ENCODE results near the gene TNK2.
A peak's percentile ranks its signal among the peaks of the same experiment; 100 is the strongest.
"Not testable (repeated sequence)": the region's sequence is repeated elsewhere in the genome, so short reads cannot be mapped to it uniquely, and the experiment has no call there.

Gene TNK2

DNA sequence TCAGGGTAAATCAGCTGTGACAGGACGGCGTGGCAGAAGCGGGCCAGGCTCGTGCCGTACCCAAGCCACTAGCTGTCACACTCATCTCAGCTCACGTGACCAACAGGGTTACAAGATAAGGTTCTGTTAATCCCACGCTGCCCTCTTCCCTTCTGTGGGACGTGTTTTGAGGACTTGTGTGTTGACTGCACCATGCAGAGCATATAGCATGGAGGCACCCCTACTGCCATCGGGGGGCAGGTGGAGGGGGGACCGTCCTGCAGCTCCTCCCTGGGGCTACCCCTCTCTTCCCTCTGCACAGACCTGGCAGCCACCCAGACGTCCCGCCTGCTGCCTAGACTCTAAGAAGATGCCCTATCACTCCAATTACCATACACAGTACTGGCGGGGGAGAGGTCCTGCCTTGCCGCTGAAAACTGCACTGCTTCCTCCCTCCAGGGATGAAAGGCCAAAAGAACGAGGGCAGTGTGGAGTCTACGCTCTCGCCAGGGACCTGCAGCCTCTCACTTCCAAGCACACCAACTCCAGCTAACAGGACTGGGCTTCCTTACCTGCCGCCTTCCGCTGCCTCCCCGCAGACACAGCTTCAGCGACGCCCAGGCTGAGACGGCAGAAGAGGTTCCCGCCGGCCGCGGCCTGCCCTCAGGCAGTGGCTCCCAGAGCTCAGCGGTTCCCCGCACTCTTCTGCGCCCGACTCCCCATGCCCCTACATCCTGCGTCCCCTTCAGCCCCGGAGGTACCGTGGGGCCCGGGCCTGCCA, at the start of gene TNK2:
TSS of gene TNK2 (minus strand) at position 618 of the 760 bp plus-strand sequence. CDS start 19,963 bp downstream, outside the sequence.
- TF ChIP-seq, protein P1, sequence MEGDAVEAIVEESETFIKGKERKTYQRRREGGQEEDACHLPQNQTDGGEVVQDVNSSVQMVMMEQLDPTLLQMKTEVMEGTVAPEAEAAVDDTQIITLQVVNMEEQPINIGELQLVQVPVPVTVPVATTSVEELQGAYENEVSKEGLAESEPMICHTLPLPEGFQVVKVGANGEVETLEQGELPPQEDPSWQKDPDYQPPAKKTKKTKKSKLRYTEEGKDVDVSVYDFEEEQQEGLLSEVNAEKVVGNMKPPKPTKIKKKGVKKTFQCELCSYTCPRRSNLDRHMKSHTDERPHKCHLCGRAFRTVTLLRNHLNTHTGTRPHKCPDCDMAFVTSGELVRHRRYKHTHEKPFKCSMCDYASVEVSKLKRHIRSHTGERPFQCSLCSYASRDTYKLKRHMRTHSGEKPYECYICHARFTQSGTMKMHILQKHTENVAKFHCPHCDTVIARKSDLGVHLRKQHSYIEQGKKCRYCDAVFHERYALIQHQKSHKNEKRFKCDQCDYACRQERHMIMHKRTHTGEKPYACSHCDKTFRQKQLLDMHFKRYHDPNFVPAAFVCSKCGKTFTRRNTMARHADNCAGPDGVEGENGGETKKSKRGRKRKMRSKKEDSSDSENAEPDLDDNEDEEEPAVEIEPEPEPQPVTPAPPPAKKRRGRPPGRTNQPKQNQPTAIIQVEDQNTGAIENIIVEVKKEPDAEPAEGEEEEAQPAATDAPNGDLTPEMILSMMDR (conservative IDR thresholded peaks at IDR 0.05; ENCODE audit: low read depth, low read length) = no peak
- no peak for DNase-seq (ENCODE audit: low read depth)
- H3K4me3 ChIP-seq (ENCODE audit: low read length) = peak within 1 kb of the TSS; percentile 44

DNA sequence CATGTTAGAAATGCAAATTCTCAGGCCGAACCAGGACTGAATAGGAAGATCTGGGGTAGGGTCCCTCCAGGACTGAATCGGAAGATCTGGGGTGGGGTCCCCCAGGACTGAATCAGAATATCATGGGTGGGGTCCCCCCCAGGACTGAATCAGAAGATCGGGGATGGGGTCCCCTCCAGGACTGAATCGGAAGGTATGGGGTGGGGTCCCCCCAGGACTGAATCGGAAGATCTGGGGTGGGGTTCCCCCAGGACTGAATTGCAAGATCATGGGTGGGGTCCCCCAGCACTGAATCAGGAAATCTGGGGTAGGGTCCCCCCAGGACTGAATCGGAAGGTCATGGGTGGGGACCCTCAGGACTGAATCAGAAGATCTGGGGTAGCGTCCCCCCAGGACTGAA, 48.2 kb upstream of the TNK2 start:
- no peak overlapping the region for H3K4me3 ChIP-seq (ENCODE audit: low read length)
- DNase-seq (ENCODE audit: low read depth) = no peak
- TF ChIP-seq, protein P1 (conservative IDR thresholded peaks at IDR 0.05; ENCODE audit: low read depth, low read length) = no peak

DNA sequence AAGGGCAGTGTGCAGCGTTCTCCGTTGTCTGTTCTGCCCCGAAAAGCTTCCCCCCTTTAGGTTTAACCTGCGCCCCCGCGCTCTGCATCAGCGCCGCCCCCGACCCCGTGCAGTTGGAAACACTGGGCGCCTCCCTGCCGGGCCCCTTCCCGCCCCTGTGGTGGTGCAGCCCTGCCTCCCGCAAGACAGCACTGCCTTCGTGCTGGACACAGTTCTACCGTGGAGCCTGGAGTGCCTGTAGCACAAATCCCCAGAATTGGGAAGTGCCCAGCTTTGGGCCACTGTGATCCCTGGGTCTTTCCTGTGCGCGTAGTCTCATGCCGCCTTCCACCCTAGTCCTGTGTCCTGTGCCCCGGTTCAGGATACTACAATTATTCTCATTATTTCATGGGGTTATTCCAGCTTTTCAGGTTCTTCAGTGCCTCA, 47.1 kb upstream of the TNK2 start:
- H3K4me3 ChIP-seq (ENCODE audit: low read length); DNase-seq (ENCODE audit: low read depth): not testable (repeated sequence)

DNA sequence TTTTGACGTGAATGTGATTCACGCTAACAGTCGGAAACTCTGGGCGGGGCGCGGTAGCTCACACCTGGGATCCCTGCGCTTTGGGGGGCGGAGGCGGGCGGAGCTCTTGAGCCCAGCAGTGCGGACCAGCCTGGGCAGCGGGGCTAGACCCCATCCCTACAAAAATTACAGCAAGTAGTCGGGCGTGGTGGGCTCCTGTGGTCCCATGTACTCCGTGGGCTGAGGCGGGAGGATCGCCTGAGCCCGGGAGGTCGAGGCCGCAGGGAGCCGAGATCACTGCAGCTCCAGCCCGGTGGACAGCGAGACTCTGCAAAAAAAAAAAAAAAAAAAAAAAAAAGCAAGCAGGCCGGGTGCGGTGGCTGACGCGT, 46.4 kb upstream of the TNK2 start:
- DNase-seq (ENCODE audit: low read depth) = not testable (repeated sequence)
- peak overlapping the region; percentile 44 for H3K4me3 ChIP-seq (ENCODE audit: low read length)

DNA sequence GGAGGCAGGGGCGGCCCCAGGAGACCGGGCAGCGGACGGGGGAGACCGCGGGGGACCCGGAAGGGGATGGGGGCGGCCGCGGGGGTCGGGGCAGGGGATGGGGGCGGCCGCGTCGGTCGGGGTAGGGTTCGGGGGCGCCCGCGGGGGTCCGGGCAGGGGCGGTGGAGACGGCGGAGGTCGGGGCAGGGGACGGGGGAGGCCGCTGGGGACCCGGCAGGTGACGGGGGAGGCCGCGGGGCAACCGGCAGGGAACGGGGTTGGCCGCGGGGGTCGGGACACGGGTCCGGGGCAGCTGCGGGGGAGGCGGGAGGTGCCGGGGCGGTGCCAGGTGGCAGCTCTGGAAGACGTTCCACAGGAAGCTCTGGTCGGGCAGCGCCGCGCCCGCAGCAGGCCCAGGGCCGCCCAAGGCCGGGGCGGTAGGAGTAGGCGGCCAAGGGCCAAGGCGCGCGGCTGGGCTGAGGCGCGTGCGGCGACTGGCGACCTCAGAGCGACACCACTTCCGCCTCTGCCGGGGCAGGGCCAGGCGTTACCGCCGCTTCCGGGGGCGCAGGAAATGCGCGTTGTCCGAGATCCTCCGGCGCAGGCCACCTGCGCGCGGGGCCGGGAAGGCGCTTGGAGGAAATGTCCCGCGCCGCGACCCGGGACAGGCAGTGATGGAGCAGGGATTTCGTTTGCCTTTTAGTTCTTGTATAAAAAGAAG, 45.9 kb upstream of the TNK2 start:
- peak; percentile 24 for DNase-seq (ENCODE audit: low read depth)

DNA sequence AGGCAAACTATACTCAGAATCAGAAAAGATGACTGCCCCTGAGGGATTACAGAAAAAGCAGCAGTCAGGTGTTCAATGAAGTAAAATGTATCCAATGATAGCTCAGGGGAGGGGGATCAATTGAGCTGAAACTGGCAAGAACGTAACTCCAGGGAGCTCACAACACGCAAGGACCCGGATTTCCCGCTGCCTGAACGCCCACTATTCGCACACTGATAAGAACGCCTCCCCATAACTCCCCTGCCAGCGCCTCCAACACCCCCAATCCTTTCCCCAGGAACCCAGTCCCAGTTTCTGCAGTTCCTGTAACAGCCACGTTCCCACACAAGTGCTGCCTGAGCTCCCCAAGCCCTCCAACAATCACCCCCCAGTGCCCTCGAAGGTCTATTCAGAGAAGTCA, 44.2 kb upstream of the TNK2 start:
- H3K4me3 ChIP-seq (ENCODE audit: low read length); DNase-seq (ENCODE audit: low read depth): not testable (repeated sequence)

More for the DNA sequence above, 45.9 kb upstream of the TNK2 start:
- H3K4me3 ChIP-seq (ENCODE audit: low read length) = peak overlapping the region; percentile 44

DNA sequence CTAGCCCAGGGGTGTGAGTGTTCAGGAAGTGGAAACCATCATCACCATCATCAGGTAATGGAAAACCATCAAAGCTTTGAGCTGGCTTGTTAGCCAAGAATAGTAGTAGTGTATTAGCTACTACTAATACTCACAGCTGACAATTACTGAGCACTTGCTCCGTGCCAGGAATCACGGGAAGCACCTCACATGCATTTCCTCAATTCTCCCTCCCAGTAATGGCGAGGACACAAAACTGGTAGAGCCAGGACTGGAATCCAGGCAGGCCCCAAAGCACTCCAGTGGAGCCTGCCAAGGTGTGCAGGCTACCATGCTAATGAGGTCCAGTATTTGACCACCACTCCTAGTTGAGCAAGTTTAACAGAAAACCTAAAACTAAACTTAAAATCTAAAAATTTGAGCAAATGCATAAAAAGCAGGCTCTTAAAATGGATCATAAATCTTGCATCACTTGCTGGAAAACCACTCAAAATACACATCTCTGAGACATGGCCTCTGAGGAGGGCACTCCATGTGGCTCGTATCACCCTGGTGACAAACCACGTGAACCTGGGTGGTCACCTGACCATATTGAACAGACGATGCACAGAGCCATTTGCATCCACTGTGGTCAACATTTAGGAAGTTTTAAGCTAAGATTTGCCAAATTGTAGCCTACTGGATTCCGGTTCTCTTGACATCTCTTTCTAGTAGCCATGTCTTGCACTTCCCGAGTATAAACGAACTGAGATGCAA, 43.3 kb upstream of the TNK2 start:
- not testable (repeated sequence) for DNase-seq (ENCODE audit: low read depth); H3K4me3 ChIP-seq (ENCODE audit: low read length)

DNA sequence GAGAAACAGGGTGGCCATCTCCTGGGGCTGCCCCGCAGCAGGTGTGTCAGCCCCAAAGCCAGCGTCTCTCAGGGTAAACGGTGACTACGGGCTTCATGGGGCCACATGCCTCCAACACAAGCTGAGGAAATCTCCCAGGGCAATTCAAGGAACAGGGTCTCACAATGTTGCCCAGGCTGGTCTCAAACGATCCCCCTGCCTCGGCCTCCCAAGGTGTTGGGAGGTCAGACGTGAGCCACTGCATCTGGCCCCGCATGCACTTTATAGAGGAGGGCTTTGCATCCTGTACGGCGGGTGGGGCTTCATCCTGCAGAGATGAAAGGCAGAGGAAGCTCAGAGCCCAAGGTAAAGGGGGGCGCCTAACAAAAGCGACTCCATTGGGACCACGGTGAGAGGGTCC, 42.4 kb upstream of the TNK2 start:
- DNase-seq (ENCODE audit: low read depth); H3K4me3 ChIP-seq (ENCODE audit: low read length): not testable (repeated sequence)

DNA sequence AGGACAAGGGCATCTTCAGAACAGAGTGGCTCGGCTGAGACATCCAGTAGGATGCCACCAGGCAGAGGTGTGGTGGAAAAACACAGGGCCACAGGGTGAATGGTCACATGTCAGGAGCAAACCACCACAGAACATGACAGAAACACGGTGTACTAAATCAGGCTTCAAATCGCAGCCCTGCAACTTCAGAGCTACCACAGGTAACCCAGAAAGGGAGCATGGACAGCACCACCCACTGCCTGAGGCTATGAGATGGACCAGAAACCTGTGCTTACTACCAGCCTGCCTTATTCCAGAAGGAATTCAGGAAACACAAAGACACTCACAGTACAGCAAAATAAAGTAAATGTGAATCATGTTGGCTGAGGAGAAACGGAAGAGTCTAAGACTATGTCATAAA, 41.8 kb upstream of the TNK2 start:
- not testable (repeated sequence) for H3K4me3 ChIP-seq (ENCODE audit: low read length); DNase-seq (ENCODE audit: low read depth)

DNA sequence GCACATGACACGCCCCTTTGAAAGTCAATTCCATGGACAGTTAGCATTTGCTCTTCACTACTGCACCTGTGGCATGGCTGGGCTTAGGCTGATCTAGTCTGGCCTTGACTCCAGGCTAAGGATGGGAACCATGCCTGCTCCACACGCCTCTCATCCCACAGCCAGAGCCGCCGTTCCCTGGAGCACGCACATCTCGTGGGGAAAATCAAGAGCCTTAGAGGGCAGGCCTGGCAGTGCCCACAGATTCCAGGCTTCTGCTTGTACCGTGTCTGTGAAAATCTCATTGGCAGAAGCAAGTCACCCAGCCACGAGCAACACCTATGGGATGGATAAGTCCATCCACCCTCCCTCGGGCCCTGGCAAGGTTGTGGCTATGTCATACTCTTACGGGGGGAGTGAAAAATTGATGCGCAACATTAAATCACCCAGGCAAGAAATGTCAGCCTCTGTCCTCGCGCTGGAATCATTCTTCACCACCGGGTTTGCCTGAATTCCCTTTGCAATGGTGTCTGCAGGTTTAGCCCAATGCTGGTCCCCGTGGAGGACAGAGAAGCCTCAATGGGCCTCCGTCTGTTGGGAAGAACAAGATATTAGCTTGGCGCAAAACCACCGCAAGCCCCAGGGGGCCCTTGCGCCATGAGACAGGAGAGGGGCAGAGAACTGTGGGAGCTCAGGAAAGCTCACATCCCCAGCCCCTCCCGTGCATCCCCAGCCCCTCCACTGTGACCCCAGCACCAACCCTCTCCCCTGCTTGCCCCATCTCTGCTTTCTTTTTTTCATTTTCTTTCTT, 38.8 kb upstream of the TNK2 start:
- DNase-seq (ENCODE audit: low read depth); H3K4me3 ChIP-seq (ENCODE audit: low read length): not testable (repeated sequence)

DNA sequence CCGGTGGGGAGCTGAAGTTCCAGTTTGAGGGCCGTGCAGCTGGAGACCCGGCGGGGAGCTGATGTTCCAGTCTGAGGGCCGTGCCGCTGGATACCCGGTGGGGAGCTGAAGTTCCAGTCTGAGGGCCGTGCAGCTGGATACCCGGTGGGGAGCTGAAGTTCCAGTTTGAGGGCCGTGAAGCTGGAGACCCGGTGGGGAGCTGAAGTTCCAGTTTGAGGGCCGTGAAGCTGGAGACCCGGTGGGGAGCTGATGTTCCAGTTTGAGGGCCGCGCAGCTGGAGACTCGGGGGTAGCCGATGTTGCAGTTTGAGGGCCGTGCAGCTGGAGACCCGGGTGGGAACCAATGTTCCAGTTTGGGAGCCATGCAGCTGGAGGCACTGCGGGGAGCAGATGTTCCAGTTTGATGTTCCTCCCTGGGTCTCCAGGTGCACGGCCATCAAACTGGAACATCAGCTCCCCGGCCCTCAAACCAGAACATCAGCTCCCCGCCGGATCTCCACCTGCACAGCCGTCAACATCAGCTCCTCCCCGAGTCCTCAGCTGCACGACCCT, 33.0 kb upstream of the TNK2 start:
- not testable (repeated sequence) for H3K4me3 ChIP-seq (ENCODE audit: low read length); DNase-seq (ENCODE audit: low read depth)

DNA sequence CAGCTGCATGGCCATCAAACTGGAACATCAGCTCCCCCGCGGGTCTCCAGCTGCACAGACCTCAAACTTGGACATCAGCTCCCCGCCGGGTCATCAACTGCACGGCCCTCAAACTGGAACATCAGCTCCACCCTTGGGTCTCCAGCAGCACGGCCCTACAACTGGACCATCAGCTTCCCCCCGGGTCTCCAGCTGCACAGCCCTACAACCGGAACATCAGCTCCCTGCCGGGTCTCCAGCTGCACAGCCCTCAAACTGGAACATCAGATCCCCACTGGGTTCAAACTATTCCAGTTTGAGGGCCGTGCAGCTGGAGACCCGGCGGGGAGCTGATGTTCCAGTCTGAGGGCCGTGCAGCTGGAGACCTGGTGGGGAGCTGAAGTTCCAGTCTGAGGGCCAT, 32.5 kb upstream of the TNK2 start:
- DNase-seq (ENCODE audit: low read depth); H3K4me3 ChIP-seq (ENCODE audit: low read length): not testable (repeated sequence)

DNA sequence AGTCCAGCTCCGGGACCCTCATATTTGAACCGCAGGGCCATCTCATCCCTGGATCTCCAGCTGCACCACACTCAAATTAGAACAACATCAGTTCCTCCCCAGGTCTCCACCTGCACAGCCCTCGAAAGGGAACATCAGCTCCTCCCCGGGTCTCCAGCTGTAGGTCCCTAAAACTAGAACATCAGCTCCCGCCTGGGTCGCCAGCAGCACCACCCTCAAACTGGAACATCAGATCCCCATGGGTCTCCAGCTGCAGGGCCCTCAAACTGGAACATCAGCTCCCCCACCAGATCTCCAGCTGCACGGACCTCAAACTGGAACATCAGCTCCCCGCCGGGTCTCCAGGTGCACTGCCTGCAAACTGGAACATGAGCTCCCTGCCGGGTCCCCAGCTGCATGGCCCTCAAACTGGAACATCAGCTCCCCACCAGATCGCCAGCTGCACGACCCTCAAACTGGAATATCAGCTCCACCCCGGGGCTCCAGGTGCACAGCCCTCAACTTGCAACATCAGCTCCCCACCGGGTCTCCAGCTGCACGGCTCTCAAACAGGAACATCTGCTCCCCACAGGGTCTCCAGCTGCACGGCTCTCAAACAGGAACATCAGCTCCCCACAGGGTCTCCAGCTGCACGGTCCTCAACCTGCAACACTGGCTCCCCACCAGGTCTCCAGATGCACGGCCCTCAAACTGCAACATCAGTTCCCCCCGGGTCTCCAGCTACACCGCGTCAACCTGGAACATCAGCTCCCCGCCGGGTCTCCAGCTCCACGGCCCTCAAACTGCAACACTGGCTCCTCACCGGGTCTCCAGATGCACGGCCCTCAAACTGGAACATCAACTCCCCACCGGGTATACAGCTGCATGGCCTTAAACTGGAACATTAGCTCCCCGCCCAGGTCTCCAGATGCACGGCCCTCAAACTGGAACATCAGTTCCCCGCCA, 31.4 kb upstream of the TNK2 start:
- DNase-seq (ENCODE audit: low read depth); H3K4me3 ChIP-seq (ENCODE audit: low read length): not testable (repeated sequence)

DNA sequence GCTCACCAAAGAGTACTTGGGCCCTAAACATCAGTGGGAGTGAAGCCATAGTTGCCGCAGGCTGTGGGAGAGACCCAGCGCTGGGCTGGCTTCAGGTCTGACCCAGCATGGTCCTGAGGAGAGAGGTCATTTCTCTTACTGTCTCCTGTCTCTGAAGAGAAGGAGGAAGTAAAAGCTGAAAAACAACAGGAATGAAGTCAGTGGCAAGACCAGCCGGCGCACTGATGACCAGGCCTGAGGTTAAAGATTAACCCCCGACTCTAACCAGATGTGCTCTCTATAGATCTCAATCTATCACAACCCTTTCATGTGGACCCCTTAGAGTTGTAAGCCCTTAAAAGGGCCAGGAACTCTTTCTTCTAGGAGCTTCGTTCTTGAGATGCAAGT, 24.7 kb upstream of the TNK2 start:
- H3K4me3 ChIP-seq (ENCODE audit: low read length); DNase-seq (ENCODE audit: low read depth): not testable (repeated sequence)
